PC-9 (cell line): ENCODE measurements around the gene MVB12A.

Experiments used
- CTCF ChIP-seq: fragments of 200-600 bp; sonication (generic); conservative IDR thresholded peaks from 2 replicates; pipeline ENCODE4 v1.6.1; 2017; ENCODE audit warnings: mixed run types, antibody characterized with exemption, mild to moderate bottlenecking, moderate library complexity
- EZH2 ChIP-seq: fragments of 200-600 bp; sonication (generic); IDR thresholded peaks from 2 replicates; pipeline ENCODE4 v1.8.0; 2017; ENCODE audit warnings: antibody characterized with exemption, low read depth

GRCh38 chr19:17431417-17431816 lies 11.6 kb downstream of the MVB12A start:
- TF ChIP-seq CTCF, result no peak
- no peak for TF ChIP-seq EZH2
